Parathyroid adenoma (tissue), 2 donors: Measurements from ENCODE around the gene RAB42.
"Not testable (repeated sequence)": the region's sequence is repeated elsewhere in the genome, so short reads cannot be mapped to it uniquely, and the experiment has no call there.

ENCODE experiments used
- H2AFZ ChIP-seq: fragments of 300-600 bp; sonication (generic); one replicate; pipeline ENCODE4 v1.7.0; 2017; ENCODE audit warnings: antibody characterized with exemption, mild to moderate bottlenecking
- H3K27ac ChIP-seq: fragments of 300-600 bp; sonication (generic); one replicate; pipeline ENCODE4 v1.7.0; 2017
- H3K27me3 ChIP-seq: fragments of 300-600 bp; sonication (generic); one replicate; pipeline ENCODE4 v1.7.0; 2017; ENCODE audit warnings: low read length; ENCODE audit not compliant: control insufficient read depth, insufficient read depth
- H3K36me3 ChIP-seq: fragments of 300-600 bp; sonication (generic); one replicate; pipeline ENCODE4 v1.7.0; 2017; ENCODE audit warnings: low read length; ENCODE audit not compliant: control insufficient read depth, insufficient read depth
- H3K4me1 ChIP-seq: fragments of 300-600 bp; sonication (generic); one replicate; pipeline ENCODE4 v1.7.0; 2017; ENCODE audit warnings: control low read depth
- H3K4me2 ChIP-seq: fragments of 300-600 bp; sonication (generic); one replicate; pipeline ENCODE4 v1.7.0; 2017; ENCODE audit warnings: low read length
- H3K4me3 ChIP-seq: fragments of 300-600 bp; sonication (generic); one replicate; pipeline ENCODE4 v1.7.0; 2017; ENCODE audit warnings: low read depth, low read length
- H3K79me2 ChIP-seq: fragments of 300-600 bp; sonication (generic); one replicate; pipeline ENCODE4 v1.7.0; 2017; ENCODE audit warnings: control low read depth
- H3K9ac ChIP-seq: fragments of 300-600 bp; sonication (generic); one replicate; pipeline ENCODE4 v1.7.0; 2017; ENCODE audit warnings: mild to moderate bottlenecking
- H3K9me3 ChIP-seq: fragments of 300-600 bp; sonication (generic); one replicate; pipeline ENCODE4 v1.7.0; 2017; ENCODE audit warnings: low read length; ENCODE audit not compliant: control insufficient read depth
- CTCF ChIP-seq: fragments of 300-600 bp; sonication (generic); IDR thresholded peaks from one replicate; pipeline ENCODE4 v1.7.0; 2017; ENCODE audit warnings: antibody characterized with exemption, mild to moderate bottlenecking
- donor health status: primary hyperparathyroidism.

Gene RAB42

DNA sequence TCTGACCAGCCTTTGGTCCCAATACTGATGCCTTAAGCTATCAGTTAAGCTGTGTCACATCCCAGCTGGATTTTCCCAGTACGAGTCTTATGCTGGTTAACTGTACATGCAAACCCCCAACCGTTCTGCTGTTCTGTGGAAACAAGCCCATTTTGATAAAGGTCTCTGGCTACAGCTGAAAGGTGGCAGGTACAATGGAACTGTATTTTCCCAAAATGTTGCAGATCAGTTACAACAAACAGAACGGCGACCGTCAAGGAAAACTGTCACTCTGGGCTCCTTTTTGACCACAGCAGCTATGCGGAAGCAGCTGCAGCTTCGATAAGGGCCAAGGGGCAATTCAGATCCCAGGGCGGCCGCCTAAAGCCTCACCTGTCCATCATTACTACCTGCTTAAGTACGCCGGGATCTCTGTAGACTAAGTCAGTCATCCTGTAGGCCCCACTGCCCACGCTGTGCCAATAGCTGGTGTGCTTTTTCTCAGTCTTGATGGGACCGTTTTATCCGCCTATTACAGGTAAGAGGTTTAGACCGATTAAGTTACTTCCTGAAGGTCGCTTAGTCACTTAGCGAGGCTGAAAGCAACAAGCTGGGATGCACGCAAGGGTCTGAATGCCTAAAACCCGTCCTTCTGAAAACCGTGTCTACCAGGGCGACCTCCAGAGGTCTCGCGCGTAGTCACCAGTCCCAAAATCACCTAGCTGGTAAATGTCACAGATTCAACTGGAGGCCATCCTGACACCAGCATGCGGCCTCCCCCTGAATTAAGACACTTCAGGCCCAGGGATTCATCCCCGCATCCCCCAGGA lies 11.1 kb upstream of the RAB42 start:
- Histone ChIP-seq H3K9ac (peak overlapping the region; percentile 73), H3K4me1 (no peaks in the 10 kb centered on the region), H3K9me3 (no peaks in the 10 kb centered on the region), H3K27me3 (no peaks in the 10 kb centered on the region), H3K79me2 (no peaks in the 10 kb centered on the region), H3K4me2 (peak overlapping the region; percentile 91), H2AFZ (peak overlapping the region; percentile 94), H3K27ac (peak overlapping the region; percentile 69), H3K4me3 (peak overlapping the region; percentile 83), H3K36me3 (no peaks in the 10 kb centered on the region)
- no peak for TF ChIP-seq CTCF

DNA sequence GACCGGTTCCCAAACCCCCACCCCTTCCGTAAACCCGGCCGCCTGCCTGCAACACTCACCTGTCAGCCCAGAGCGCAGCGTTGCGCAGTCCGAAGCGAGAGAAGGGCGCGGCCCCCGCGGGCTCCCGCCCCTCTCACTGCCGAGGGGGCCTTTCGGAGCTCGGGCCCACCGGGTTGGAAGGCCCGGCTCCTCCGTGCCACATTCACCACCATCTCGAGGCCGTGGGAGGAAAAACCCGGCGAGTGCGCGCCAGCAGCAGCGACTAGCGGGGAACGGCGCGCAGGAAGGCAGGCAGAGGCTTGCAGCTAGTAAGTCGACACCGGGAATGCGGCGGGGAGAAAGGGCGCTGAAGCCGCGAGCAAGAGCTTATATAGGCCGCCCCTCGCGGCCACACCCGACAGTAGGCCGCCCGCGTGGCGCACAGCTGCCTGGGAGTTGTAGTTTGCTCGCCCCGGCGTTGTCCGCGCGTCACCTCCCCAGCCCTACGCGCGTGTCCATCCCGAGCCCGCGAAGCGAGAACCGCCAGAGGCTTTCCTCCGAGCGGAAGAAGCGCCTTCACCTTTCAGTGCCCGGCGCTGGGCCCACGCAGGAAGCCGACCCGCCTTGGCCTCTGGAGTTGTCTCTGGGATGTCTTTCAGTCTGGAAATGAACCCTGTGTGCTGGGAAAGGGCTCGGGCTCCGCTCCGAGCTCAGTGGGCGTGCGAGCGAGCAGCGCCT lies 10.4 kb upstream of the RAB42 start:
- peak overlapping the region; percentile 73 for H3K9ac ChIP-seq
- peak overlapping the region; percentile 91 for H3K4me2 ChIP-seq
- no peaks in the 10 kb centered on the region for H3K27me3 ChIP-seq
- H3K4me3 ChIP-seq = peak overlapping the region; percentile 83
- no peaks in the 10 kb centered on the region for H3K79me2 ChIP-seq
- H2AFZ ChIP-seq = peak overlapping the region; percentile 94
- H3K36me3 ChIP-seq = no peaks in the 10 kb centered on the region
- no peak for TF ChIP-seq CTCF
- H3K4me1 ChIP-seq = no peaks in the 10 kb centered on the region
- H3K27ac ChIP-seq = peak overlapping the region; percentile 69
- no peaks in the 10 kb centered on the region for H3K9me3 ChIP-seq

DNA sequence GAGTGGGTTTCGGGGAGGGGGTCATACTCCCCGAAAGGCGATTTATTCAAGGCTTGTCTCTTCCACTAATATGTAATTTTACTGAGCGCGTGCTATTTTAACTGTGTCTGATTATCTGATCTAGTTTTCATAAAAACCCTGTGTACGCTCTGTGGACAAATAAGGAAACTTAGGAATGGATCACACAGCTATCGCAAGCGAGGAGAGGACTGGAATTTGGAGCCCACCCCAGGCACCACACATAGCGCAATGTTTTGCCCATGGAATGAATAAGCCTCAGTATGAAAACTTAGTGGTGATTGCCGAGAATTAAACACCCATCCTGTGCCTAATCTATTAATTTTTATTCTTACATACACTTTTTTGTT lies 9.8 kb upstream of the RAB42 start:
- Histone ChIP-seq H3K36me3 (no peaks in the 10 kb centered on the region), H3K79me2 (no peaks in the 10 kb centered on the region), H2AFZ (peak overlapping the region; percentile 94), H3K9ac (no peak overlapping the region), H3K27ac (peak overlapping the region; percentile 69), H3K4me3 (peak overlapping the region; percentile 83), H3K9me3 (no peaks in the 10 kb centered on the region), H3K4me2 (peak overlapping the region; percentile 91), H3K4me1 (no peaks in the 10 kb centered on the region), H3K27me3 (no peaks in the 10 kb centered on the region)
- TF ChIP-seq CTCF = no peak

DNA sequence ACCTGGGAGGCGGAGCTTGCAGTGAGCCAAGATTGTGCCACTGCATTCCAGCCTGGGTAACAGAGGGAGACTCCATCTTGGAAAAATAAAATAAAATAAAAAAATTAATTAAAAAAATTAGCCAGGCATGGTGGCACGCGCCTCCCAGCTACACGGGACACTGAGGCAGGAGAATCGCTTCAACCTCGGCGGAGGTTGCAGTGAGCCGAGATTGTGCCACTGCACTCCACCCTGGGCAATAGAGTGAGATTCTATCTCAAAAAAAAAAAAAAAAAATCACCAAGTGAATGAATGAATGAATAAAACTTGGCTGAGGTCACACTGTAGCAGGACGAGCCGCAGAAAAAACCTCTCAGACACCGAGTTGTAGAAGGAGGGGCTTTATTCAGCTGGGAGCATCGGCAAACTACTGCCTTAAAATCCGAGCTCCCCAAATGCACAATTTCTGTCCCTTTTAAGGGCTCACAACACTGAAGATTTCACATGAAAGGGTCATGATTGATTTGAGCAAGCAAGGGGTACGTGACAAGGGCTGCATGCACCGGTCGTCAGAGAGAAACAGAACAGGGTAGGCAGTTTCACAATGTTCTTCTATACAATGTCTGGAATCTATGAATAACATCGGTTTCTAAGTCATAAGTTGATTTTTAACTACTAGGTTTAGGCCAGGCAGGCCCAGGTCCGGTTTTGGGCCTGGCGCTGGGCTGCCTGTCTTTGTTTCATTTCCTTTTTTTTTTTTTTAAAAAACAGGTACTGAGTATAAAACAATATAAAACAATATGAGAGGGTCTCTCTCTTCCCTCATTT lies 5.3 kb upstream of the RAB42 start:
- not testable (repeated sequence) for H3K4me1 ChIP-seq, H3K9ac ChIP-seq, H3K79me2 ChIP-seq

More for the DNA sequence above, 5.3 kb upstream of the RAB42 start:
- H3K36me3 ChIP-seq, H3K4me3 ChIP-seq, H3K4me2 ChIP-seq, H2AFZ ChIP-seq, H3K27me3 ChIP-seq, H3K9me3 ChIP-seq, H3K27ac ChIP-seq: not testable (repeated sequence)
